K562 (cell line): Measurements from ENCODE around the gene SLC29A2. TPM values are rescaled to one million over a fixed set of nuclear protein-coding genes. Genes with fewer than 3 reads are reported as not detected.

Experiments
- BCOR ChIP-seq: fragments of 450-650 bp; IDR thresholded peaks from 2 replicates; pipeline ENCODE4 v1.6.1; 2016
- CBX1 ChIP-seq: sonication (generic); IDR thresholded peaks from 2 replicates; pipeline ENCODE4 v1.6.1; 2016; ENCODE audit warnings: antibody characterized with exemption, low read depth, mild to moderate bottlenecking
- CBX3 ChIP-seq, 2 experiments: IDR thresholded peaks; 1 replicate in 1 of 2; 2 replicates in 1 of 2; pipeline ENCODE4 v1.6.1; 2012; ENCODE audit warnings: inconsistent platforms in 2 of 2, low read length in 2 of 2, borderline replicate concordance in 1 of 2, control low read depth in 1 of 2
- CC2D1A ChIP-seq: fragments of 450-650 bp; IDR thresholded peaks from 2 replicates; pipeline ENCODE4 v1.6.1; 2017; ENCODE audit warnings: mild to moderate bottlenecking
- EP300 ChIP-seq: IDR thresholded peaks from 2 replicates; pipeline ENCODE4 v1.6.1; 2012; ENCODE audit warnings: low read length, improper control_type of control experiment
- GATAD2A ChIP-seq: fragments of 450-650 bp; IDR thresholded peaks from 2 replicates; pipeline ENCODE4 v1.6.1; 2017
- HMG20A ChIP-seq: fragments of 450-650 bp; formaldehyde crosslinking; conservative IDR thresholded peaks from 2 replicates; pipeline ENCODE4 v1.4.0; 2020; ENCODE audit warnings: mild to moderate bottlenecking, mixed read lengths
- KDM4B ChIP-seq, 2 experiments: fragments of 450-650 bp in 1 of 2; sonication (generic) in 1 of 2; IDR thresholded peaks; 2 replicates each; pipeline ENCODE4 v1.6.1; 2016 to 2017; ENCODE audit warnings: borderline replicate concordance in 2 of 2, antibody characterized with exemption in 1 of 2, low read depth in 1 of 2, mild to moderate bottlenecking in 1 of 2
- L3MBTL2 ChIP-seq: fragments of 450-650 bp; IDR thresholded peaks from 2 replicates; pipeline ENCODE4 v1.6.1; 2016; ENCODE audit warnings: mild to moderate bottlenecking, moderate library complexity
- MBD2 ChIP-seq: sonication (generic); IDR thresholded peaks from 2 replicates; pipeline ENCODE4 v1.6.1; 2016; ENCODE audit warnings: low read depth, borderline replicate concordance
- NR1H2 ChIP-seq: sonication (generic); formaldehyde crosslinking; IDR thresholded peaks from 2 replicates; pipeline ENCODE4 v1.4.0; 2020; ENCODE audit warnings: mild to moderate bottlenecking, missing genetic modification reagents
- NR4A1 ChIP-seq, 2 experiments: fragments of 250-450 bp in 1 of 2; fragments of 450-650 bp in 1 of 2; sonication (Bioruptor Pico) in 1 of 2; IDR thresholded peaks; 2 replicates each; pipeline versions ENCODE4 v1.4.0 to v1.6.1; 2016 to 2020; ENCODE audit warnings: mild to moderate bottlenecking in 2 of 2, missing compliant biosample characterization in 1 of 2, missing genetic modification characterization in 1 of 2, moderate library complexity in 1 of 2
- SETDB1 ChIP-seq: IDR thresholded peaks from one replicate; pipeline ENCODE4 v1.6.1; 2012; ENCODE audit warnings: low read length, control low read depth, inconsistent platforms
- SMAD4 ChIP-seq: fragments of 250-450 bp; sonication (Bioruptor Pico); conservative IDR thresholded peaks from 2 replicates; pipeline ENCODE4 v1.8.0; 2021; ENCODE audit warnings: inconsistent platforms, mild to moderate bottlenecking, moderate library complexity
- STAG1 ChIP-seq: sonication (generic); formaldehyde crosslinking; IDR thresholded peaks from 2 replicates; pipeline ENCODE4 v1.5.0; 2020; ENCODE audit warnings: missing genetic modification reagents, borderline replicate concordance
- TAF7 ChIP-seq: fragments of 450-650 bp; IDR thresholded peaks from 2 replicates; pipeline ENCODE4 v1.6.1; 2016; ENCODE audit warnings: missing genetic modification characterization, missing compliant biosample characterization
- ZC3H8 ChIP-seq: fragments of 450-650 bp; IDR thresholded peaks from 2 replicates; pipeline ENCODE4 v1.6.1; 2017
- ZKSCAN3 ChIP-seq: fragments of 250-450 bp; sonication (Bioruptor Pico); IDR thresholded peaks from 2 replicates; pipeline ENCODE4 v1.4.0; 2020
- ZNF24 ChIP-seq: fragments of 450-650 bp; IDR thresholded peaks from 2 replicates; pipeline ENCODE4 v1.6.1; 2016
- ZNF75A ChIP-seq: fragments of 450-650 bp; formaldehyde crosslinking; IDR thresholded peaks from 2 replicates; pipeline ENCODE4 v1.4.0; 2020; ENCODE audit warnings: mild to moderate bottlenecking
- ZNF764 ChIP-seq: fragments of 250-450 bp; sonication (Bioruptor Pico); IDR thresholded peaks from 2 replicates; pipeline ENCODE4 v1.4.0; 2020; ENCODE audit warnings: low read depth, mild to moderate bottlenecking, moderate library complexity
- polyA plus RNA-seq, 8 experiments: library from polyadenylated mRNA; depleted of rRNA in 4 of 8; stranded (reverse) in 5 of 8; unstranded in 3 of 8; fragments of >200 nt; fragmentation: Nextera tagmentation in 2 of 8; fragmentation: Illumina TruSeq in 1 of 8; extraction: Ambion mirVana in 2 of 8; extraction: Trizol in 1 of 8; gene quantifications; 2 replicates each; pipeline versions ENCODE4 v1.2.1 to v1.2.3, GENCODE V29; 2011 to 2014; ENCODE audit warnings: inconsistent platforms in 1 of 8, missing spikeins in 1 of 8
- total RNA-seq, 7 experiments: library from RNA; depleted of rRNA in 6 of 7; stranded (reverse); fragments of >200 nt in 6 of 7; fragmentation: Illumina TruSeq in 2 of 7; extraction: Trizol in 2 of 7; gene quantifications; 2 replicates each; pipeline versions ENCODE4 v1.2.1 to v1.2.3, GENCODE V29; 2011 to 2021; ENCODE audit warnings: low replicate concordance in 1 of 7
- TF ChIP-seq, protein P1 (sequence below): IDR thresholded peaks from 2 replicates; pipeline ENCODE4 v1.6.1; 2012; ENCODE audit warnings: low read depth, low read length, improper control_type of control experiment, borderline replicate concordance
- TF ChIP-seq, protein P2 (sequence below): IDR thresholded peaks from 3 replicates; pipeline ENCODE4 v1.6.1; 2011; ENCODE audit warnings: borderline replicate concordance, mild to moderate bottlenecking; ENCODE audit not compliant: insufficient read length, insufficient read depth
- TF ChIP-seq, protein P3 (sequence below), 2 experiments: fragments of 450-650 bp in 1 of 2; sonication (generic) in 1 of 2; formaldehyde crosslinking; conservative IDR thresholded peaks; 2 replicates each; pipeline versions ENCODE4 v1.4.0 to v1.8.1; 2020 to 2022; ENCODE audit warnings: mild to moderate bottlenecking in 1 of 2, missing genetic modification reagents in 1 of 2
- TF ChIP-seq, protein P4 (sequence below): fragments of 200-800 bp; sonication (Bioruptor generic); IDR thresholded peaks from 2 replicates; pipeline ENCODE4 v1.6.1; 2017; ENCODE audit warnings: missing genetic modification characterization, missing compliant biosample characterization

SLC29A2 gene
- total and polyA plus RNA-seq, 9 of the 15 experiments (the other 6 are each of a cell fraction or from before 2014, with no cell fraction given) = 2.4 to 48.6 (median 14.2) TPM

DNA sequence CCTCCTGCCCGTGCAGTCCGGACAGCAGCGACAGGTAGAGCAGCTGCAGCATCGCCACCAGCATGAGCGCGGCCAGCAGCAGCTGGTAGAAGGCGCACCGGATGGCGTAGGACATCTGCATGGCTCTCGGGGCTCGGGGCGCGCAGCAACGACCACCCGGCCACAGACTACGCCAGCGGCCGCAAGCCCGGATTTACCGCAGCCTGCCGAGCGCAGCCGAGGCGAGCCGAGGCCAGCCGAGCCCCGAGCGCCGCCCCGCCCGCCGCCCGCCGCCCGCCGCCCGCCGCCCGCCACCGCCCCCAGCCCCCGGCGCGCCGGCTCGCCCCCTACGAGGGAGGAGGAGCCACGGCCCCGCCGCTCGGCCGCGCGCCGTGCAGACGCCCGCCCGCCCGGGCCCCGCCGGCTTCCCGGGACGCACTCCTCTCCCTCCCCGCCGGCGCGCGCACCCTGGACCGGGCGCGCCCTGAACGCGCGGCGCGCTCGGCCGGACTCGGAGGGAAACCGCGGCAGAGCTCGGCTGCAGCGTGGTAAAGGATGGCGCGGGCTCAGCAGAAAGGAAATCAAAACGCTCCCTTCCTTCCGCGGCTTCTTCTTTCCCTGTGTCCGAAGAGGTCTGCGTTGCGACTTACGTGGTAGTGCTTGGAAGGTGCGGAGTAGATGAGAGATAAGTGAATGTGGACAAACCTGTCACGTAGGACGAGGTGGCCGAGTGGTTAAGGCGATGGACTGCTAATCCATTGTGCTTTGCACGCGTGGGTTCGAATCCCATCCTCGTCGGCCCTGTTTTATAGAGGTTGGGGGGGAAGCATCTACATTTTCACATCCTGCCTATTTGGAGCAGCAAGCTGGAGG, 23.9 kb downstream of the SLC29A2 start, which contains the start of gene B4GAT1 (continued):
- TF ChIP-seq, protein P1, sequence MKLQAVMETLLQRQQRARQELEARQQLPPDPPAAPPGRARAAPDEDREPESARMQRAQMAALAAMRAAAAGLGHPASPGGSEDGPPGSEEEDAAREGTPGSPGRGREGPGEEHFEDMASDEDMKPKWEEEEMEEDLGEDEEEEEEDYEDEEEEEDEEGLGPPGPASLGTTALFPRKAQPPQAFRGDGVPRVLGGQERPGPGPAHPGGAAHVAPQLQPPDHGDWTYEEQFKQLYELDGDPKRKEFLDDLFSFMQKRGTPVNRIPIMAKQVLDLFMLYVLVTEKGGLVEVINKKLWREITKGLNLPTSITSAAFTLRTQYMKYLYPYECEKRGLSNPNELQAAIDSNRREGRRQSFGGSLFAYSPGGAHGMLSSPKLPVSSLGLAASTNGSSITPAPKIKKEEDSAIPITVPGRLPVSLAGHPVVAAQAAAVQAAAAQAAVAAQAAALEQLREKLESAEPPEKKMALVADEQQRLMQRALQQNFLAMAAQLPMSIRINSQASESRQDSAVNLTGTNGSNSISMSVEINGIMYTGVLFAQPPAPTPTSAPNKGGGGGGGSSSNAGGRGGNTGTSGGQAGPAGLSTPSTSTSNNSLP = no peak
- peak; percentile 41 for TF ChIP-seq CBX1
- no peak for TF ChIP-seq STAG1 (CRISPR knock-in tag)
- TF ChIP-seq EP300 = peak; percentile 66
- TF ChIP-seq, protein P2, sequence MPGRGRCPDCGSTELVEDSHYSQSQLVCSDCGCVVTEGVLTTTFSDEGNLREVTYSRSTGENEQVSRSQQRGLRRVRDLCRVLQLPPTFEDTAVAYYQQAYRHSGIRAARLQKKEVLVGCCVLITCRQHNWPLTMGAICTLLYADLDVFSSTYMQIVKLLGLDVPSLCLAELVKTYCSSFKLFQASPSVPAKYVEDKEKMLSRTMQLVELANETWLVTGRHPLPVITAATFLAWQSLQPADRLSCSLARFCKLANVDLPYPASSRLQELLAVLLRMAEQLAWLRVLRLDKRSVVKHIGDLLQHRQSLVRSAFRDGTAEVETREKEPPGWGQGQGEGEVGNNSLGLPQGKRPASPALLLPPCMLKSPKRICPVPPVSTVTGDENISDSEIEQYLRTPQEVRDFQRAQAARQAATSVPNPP = no peak
- TF ChIP-seq GATAD2A = no peak
- no peak for TF ChIP-seq SETDB1
- TF ChIP-seq ZNF764 (CRISPR knock-in tag) = peak; percentile 65; the same call in 1 of the 2 replicates
- TF ChIP-seq SMAD4 (CRISPR knock-in tag) = peak; percentile 49; the same call in 1 of the 2 replicates
- TF ChIP-seq ZC3H8 = no peak
- no peak for TF ChIP-seq ZNF75A (CRISPR knock-in tag)
- peak; percentile 81 for TF ChIP-seq L3MBTL2
- no peak for TF ChIP-seq CC2D1A
- no peak for TF ChIP-seq ZKSCAN3
- peak; percentile 65 for TF ChIP-seq BCOR
- no peak; a peak in 1 of 4 replicates for TF ChIP-seq KDM4B (IDR thresholded peaks at IDR 0.05; ENCODE audit: borderline replicate concordance in 2 of 2, low read depth in 1 of 2)
- TF ChIP-seq NR4A1 (CRISPR knock-in tag; IDR thresholded peaks at IDR 0.05) = no peak
- peak; percentile 68; the same call in 1 of the 2 replicates for TF ChIP-seq NR4A1 (tag; IDR thresholded peaks at IDR 0.05)
- no peak for TF ChIP-seq TAF7 (tag)
- no peak for TF ChIP-seq NR1H2 (CRISPR knock-in tag)
- peak in 1 of 2 experiments; percentile 85; a peak in 1 of 3 replicates for TF ChIP-seq CBX3 (IDR thresholded peaks at IDR 0.05; ENCODE audit: borderline replicate concordance in 1 of 2, low read length in 2 of 2)
- TF ChIP-seq, protein P3, sequence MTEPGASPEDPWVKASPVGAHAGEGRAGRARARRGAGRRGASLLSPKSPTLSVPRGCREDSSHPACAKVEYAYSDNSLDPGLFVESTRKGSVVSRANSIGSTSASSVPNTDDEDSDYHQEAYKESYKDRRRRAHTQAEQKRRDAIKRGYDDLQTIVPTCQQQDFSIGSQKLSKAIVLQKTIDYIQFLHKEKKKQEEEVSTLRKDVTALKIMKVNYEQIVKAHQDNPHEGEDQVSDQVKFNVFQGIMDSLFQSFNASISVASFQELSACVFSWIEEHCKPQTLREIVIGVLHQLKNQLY (CRISPR knock-in tag; conservative IDR thresholded peaks at IDR 0.05) = peak in 1 of 2 experiments; percentile 29; a peak in 1 of 4 replicates
- TF ChIP-seq, protein P4, sequence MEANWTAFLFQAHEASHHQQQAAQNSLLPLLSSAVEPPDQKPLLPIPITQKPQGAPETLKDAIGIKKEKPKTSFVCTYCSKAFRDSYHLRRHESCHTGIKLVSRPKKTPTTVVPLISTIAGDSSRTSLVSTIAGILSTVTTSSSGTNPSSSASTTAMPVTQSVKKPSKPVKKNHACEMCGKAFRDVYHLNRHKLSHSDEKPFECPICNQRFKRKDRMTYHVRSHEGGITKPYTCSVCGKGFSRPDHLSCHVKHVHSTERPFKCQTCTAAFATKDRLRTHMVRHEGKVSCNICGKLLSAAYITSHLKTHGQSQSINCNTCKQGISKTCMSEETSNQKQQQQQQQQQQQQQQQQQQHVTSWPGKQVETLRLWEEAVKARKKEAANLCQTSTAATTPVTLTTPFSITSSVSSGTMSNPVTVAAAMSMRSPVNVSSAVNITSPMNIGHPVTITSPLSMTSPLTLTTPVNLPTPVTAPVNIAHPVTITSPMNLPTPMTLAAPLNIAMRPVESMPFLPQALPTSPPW (CRISPR knock-in tag) = peak; percentile 82
- TF ChIP-seq ZNF24 = no peak
- TF ChIP-seq HMG20A = no peak
- TF ChIP-seq MBD2 = no peak
